Measurements from ENCODE around the gene EPHA1.

EPHA1 gene

DNA sequence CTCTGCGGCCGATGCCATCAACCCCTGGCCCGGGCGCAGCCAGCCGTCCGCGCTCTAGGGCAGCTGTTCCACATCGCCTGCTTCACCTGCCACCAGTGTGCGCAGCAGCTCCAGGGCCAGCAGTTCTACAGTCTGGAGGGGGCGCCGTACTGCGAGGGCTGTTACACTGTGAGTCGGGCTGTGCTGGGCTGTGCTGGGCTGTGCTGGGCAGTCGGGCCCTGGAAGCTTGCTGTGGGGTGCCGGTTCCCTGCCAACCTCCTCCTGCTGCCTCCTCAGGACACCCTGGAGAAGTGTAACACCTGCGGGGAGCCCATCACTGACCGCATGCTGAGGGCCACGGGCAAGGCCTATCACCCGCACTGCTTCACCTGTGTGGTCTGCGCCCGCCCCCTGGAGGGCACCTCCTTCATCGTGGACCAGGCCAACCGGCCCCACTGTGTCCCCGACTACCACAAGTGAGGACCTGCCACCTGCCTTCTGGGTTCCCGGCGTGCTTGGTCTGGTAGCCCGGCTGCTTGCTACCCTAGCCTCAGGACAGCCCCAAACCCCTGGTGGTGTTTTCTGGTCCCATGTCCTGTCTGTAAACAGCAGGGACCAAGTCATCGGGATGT, 20.1 kb downstream of the EPHA1 start:
- DNase-seq (ENCODE audit: low spot score): no peak

DNA sequence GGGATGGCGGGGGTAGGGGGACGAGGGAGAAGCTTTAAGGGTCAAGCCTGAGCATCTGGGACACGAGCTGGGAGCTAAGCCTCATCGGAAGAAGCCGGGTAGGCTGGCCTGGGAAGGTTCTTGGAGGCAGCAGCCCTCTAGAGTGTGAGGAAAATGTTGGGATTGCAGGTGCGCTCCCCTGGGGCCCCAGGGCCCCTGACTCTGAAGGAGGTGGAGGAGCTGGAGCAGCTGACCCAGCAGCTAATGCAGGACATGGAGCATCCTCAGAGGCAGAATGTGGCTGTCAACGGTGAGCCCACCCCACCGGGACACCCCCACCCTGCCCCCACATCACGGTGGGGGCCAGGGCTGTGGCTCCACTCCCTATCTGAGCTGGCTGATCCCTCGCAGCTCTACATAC, 20.6 kb downstream of the EPHA1 start:
- no peak for DNase-seq (ENCODE audit: low spot score)

DNA sequence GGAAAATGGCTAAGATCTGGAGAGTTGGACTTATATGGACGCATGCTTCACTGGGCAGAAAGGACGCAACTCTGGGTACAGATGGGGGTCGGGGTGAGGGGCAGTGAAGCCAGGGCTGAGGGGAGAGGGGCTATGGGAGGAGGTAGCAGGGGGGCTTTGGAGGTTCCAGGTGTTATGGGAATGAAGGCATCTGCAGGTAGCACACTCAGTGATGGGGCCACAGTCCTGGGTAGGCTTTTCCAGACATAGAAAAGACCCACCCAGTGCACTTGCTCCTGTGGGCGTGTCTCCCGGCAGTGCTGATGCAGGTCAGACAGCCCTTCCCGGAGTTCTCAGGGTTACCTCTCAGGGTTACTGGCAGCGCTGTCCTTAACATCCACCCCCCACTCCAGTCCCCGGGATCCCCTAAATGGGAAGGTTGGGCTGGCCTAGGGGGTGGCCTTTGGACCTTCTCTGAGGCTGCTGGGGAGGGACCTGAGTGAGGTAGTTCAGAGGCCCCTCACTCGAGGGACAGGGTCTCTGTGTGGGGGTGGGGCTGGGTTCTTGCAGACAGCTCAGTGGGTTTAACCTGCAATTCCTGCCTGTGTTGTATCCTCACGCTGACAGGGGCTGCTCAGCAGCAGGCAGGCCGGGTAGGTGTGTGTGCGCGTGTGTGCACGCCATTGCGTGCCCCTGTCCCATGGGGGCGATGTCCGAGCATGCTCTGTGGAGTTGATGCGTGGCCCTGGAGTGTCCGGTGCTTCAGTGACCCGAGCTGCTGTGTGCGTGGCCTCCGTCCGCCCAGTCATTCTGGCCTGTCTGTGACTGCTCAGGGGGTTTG, 21.3 kb downstream of the EPHA1 start:
- no peak for DNase-seq (ENCODE audit: low spot score)

DNA sequence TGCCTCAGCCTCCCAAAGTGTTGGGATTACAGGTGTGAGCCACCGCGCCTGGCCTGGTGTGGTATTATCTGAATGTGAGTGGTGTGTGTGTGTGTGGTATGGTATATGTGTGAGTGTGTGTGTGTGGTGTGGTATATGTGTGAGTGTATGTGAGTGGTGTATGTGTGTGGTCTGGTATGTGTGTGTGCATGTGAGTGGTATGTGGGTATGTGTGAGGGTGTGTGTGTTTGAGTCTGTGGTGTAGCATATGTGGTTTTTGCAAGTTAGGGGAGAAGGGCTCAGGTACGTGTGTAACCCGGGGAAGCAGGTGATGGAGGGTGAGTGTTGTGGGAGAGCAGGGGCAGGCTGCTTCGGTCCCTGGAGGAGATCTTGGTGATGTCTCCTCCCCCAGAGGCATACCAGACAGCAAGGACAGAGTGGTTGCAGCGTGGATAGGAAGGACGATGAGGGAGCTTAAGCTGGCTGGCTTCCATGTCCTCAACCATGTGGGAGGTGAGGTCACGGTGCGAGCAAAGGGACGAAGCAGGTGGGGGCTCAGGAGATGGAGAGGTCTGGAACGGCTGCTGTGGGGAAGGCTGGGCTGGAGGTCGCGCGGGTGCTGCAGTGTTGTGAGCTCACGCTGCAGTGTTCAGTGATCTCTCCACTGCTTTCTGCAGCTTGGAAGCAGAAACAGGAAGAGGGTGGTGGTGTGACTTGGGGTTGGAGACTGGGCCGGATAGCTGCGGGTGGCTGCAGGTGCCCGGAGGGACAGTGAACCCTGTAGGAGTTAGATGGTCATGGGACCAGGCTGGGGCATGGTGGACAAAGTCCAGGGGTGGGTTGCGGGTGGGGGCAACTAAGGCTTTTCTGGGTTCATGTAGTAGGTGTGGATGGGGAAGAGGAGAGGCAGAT, 22.5 kb downstream of the EPHA1 start:
- DNase-seq (ENCODE audit: low spot score): no peak

DNA sequence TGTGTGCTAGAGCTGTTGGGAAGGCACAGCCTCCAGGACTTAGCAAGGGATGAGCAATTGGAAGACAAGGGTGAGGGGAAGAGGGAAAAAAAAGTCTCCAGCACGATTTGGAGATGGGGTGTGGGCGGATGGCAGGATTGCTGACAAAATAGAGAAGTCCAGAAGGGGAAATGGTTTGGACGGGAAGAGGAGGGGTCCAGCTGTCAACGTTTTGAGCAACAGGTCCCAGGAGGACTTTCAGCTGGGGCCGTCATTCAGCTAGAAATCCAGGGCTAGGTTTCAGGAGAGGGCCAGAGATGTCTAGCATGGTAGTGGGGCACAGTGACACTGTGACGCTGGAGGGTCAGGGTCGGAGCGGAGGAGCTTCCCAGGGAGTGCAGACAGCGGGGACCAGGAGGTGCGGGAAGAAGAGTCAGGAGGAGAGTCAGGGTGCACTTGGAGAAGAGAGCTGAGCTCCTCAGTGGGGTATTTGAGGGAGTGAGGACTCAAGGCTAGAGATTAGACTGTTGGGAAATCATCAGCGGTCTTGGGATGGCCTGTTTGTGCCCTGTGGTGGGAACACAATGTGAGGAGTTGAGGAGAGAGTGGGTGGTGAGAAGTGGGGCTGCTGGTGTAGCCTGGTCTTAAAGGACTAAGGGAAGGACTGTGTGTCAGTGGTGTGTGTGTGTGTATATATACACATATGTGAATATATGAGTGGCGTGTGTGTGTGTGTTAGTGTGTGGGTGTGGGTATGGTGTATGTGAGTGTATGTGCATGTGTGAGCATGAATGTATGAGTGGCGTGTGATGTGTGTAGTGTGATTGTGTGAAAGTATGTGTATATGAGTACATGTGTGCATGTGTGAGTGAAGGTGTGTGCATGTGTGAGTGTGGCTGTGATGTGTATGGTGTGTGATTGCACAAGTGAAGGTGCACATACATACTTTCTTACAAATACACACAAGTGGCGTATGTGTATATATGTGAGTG, 23.7 kb downstream of the EPHA1 start:
- DNase-seq (ENCODE audit: low spot score): no peak

DNA sequence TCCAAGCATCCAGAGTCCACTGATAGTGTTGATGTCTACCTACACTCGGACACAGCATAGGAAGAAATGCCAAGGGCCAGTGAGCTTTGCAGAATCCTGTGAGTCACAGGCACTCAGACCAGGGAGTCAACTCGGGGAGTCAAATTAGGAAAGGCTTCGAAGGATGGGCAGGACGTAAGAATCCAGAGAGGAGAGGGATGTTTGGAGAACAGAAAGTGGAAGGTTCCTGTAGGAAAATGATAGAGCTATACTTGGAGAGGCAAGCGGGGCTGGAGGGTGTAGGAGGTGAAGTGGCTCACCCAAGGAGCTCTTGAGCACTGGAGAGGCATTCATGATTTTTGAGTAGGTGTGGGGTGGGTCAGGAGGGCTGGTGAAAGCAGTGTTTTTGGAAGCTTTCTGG, 24.5 kb downstream of the EPHA1 start:
- DNase-seq (ENCODE audit: low spot score): no peak

DNA sequence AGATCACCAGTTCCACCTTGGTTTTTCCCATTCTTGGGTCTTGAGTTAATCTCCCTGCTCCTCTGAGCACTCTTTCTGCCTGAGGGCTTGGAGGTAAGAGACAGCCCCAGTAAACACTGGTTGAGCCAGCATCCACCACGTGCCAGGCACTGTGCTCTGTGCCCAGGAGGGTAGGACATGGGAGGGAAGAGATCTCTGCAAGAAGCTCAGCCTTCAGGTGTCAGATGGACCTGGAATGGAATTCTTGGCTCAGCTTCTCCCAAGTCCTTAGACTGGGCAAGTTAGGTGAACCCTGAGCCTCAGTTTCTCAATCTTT, 25.1 kb downstream of the EPHA1 start:
- DNase-seq (ENCODE audit: low spot score): no peak

DNA sequence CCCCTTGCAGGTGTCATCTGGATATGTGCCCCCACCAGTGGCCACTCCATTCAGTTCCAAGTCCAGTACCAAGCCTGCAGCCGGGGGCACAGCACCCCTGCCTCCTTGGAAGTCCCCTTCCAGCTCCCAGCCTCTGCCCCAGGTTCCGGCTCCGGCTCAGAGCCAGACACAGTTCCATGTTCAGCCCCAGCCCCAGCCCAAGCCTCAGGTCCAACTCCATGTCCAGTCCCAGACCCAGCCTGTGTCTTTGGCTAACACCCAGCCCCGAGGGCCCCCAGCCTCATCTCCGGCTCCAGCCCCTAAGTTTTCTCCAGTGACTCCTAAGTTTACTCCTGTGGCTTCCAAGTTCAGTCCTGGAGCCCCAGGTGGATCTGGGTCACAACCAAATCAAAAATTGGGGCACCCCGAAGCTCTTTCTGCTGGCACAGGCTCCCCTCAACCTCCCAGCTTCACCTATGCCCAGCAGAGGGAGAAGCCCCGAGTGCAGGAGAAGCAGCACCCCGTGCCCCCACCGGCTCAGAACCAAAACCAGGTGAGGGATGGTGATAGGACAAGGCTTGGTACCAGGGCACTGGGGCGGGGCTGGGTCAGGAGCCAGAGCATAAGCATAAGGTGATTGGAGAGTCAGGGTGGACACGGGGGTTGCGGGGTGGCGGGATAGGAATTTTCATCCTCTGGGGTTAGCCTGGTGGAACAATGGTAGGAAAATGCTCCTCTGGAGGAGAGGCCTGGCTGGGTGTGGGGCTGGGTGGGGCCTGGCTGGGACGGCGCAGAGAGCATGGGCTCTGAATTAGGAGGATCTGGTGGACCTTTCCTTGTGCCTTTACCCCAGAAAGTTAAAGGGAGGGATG, 25.6 kb downstream of the EPHA1 start:
- no peak for DNase-seq (ENCODE audit: low spot score)

DNA sequence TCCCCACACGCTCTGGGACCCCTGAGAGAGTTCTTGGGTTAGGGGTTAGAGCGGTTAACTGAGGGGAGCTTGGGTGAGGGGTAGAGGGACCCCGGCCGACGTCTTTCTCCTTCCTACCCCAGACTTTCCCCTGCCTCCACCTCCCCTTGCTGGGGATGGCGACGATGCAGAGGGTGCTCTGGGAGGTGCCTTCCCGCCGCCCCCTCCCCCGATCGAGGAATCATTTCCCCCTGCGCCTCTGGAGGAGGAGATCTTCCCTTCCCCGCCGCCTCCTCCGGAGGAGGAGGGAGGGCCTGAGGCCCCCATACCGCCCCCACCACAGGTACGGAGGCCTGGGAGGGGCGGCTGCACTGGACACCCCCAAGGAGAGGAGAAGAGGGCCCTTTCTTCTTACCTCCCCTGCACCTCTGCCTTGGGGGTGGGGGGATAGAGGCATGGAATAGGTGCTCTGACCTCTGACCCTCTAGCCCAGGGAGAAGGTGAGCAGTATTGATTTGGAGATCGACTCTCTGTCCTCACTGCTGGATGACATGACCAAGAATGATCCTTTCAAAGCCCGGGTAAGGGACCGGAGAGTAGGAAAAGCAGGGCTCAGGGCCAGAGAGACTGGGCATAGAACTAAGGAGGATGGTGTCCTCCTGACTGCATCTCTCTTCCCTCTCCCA, 26.4 kb downstream of the EPHA1 start:
- DNase-seq (ENCODE audit: low spot score): no peak

DNA sequence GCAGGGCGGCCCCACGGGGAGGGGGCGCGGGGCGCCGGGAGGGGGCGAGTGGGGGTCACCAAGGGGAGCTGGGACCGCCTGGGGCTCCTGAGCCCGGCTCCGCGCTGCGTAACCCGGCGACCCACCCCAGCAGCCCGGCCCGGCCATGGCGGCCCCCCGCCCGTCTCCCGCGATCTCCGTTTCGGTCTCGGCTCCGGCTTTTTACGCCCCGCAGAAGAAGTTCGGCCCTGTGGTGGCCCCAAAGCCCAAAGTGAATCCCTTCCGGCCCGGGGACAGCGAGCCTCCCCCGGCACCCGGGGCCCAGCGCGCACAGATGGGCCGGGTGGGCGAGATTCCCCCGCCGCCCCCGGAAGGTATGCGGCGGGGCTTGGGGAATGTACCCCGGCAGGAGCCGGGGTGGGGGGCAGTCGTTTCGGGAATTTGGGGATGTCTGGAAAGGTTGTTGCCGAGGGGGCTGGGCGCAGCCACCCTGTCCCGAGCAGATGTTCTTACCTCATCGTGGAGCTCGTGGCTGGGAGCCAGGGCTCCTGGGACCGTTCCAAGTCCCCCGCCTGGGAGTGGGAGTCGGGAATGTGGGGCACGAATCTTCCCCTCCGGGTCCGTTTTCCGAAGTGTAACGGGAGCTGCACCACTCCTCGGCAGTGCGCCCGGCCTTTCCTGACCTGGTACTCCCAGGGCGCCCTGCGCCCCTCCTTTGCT, 27.1 kb downstream of the EPHA1 start:
- no peak for DNase-seq (ENCODE audit: low spot score)

DNA sequence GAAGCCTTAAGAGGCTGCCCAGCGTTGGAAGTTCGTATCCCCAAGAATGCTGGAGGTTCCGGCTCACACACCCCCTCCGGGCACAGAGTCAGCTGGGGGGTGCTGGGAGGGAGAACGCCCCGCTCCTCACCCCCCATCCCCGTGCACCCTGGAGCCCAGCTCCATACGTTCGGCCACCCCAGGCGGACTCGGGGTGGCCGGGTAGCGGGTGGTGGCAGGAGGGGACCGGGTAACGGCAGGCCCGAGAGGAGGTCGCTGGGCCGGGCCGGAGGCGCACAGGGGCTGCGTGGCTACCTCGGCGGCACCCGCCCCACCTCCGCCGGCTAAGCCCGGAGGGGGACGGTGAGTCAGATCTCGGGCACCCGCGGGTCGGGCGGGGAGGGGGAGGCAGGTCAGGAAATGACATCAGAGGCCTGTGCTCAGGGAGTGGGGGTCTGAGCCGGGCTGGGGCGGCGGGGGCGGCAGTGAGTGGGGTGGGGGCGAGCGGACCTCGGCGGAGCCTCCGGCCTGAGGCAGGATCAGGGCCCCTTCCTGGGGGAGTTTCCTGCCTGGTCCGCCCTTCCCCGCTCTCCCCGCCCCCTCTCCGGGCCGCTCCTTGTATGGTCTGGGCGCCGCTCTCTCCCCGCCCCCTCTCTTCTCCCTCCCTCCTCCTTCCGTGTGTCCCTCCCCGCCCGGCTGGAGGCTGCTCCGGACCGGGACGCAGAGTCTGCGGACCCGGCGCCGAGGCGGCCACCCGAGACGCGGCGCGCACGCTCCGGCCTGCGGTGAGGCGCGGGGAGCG, 27.8 kb downstream of the EPHA1 start, which contains the start of gene ZYX:
Gene ZYX (plus strand): TSS at position 700 of the 781 bp plus-strand sequence. CDS start 227 bp downstream, outside the sequence.
- peak; percentile 92 for DNase-seq (ENCODE audit: low spot score)

DNA sequence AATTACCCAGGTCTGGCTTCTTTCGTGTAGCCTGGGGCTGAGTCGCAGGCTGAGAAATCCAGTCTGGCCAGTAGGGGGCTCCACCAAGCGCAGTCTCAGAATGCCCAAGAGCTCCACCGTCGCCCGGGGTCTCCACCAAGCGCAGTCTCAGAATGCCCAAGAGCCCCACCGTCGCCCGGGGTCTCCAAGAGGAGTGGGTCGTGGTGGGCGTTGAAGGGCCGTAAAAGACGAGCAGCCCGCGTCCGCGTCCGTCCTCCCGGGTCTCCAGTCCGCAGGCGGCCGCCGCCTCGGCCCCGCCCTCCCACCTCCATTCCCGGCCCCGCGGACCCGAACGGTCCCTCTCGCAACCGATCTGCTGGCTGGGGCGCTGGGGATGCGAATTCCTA, 28.4 kb downstream of the EPHA1 start:
- peak; percentile 89 for DNase-seq (ENCODE audit: low spot score)

DNA sequence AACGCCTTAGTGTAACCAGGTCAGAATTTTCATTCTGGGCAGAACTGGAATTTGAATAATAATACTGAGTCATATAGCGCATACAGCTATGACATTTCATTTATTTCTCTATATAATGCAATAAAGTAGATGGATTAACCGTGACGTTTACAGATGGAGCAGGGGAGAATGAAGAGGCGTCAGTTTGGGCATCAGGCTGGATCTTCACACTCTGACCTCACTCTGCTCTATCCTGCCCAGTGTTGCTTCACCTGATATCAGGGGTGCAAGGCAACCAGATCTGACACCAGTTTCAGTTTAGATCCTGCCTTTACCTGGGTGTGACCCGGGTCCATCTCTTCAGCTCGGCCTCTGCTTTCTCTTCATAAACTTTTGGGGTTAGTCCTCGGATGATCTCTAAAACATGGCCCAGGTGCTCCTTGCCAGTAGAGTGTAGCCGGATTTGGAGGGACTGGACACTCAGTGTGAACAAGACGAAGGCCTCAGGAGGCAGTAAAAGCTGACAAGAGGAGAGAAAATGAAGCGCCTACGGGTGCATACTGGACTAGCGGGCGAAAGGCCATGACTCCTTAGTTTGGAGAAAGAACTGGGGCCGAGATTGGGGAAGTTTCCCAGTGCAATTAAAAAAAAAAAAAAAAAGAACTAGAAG, 28.9 kb downstream of the EPHA1 start:
- DNase-seq (ENCODE audit: low spot score): no peak

DNA sequence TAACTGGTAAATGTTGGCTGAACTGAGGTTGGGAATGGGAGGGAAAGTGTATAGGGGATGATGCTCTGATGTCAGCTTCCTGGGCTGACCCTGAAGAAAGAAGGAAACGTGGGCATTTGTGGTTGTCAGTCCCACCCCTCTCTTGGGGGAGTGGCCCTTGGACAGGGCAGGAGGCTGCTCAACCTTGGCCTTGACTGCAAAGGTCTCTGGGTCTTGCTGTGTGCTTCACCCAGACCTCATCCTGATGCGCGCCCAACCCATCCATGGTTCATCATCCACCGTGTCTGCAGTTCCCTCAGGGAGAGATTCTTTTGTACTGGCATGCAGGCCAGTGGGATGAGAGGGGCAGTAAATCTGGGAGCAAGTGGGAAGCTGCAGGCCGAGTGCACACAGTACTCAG, 32.3 kb downstream of the EPHA1 start:
- no peak for DNase-seq (ENCODE audit: low spot score)

DNA sequence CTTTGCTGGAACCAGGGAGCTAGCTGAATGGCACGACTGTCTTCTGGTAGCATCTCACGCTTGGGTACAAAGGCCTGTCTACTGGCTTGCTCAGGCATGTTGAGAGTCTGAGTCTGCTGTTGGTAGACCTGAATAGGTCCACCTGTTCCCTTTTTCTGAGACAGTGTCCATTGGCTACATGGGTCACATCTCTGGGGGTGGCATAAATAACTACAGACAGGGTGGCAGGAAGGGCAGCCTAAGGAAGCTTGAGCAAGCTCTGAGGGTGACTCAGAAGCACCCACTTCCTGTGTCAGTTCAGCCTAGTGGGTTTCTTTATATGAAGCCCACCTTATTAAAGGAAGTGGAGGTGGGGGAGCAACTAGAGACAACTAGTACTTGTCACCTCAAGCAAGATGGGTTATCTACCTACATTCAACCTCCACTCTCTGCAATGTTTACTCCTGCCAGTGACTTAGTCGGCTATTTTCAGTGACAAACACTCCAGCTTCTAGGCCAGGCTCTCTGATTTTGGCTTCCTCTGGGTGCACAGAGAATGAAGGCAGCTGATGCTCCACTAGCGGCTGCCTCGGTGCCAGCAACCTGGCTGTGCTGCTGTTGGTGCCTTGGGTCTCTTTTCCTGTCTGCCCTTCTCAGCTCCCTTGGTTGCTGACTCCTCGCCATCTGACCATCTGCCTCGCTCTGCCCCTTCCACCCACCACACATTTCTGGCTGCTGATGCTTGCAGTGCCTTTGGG, 33.2 kb downstream of the EPHA1 start:
- DNase-seq (ENCODE audit: low spot score): no peak

DNA sequence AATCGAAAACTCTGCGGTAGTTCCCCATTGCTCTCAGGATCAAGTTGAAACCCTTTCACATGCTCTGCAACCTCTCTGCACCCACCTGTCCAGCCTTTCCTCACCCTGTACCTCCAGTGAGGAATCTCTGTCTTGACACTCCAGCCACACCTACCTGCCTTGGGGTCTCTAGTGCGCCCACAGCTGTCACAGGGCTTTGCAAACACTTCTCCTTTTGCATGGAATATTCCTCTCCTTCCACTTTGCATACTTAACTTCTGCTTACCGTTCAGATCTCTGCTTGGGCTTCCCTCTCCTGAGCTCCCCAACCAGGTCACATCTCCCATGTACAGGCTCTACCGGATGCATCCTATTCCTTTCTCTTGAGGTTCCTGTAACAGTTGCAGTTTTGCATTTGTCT, 34.1 kb downstream of the EPHA1 start:
- no peak for DNase-seq (ENCODE audit: low spot score)

DNA sequence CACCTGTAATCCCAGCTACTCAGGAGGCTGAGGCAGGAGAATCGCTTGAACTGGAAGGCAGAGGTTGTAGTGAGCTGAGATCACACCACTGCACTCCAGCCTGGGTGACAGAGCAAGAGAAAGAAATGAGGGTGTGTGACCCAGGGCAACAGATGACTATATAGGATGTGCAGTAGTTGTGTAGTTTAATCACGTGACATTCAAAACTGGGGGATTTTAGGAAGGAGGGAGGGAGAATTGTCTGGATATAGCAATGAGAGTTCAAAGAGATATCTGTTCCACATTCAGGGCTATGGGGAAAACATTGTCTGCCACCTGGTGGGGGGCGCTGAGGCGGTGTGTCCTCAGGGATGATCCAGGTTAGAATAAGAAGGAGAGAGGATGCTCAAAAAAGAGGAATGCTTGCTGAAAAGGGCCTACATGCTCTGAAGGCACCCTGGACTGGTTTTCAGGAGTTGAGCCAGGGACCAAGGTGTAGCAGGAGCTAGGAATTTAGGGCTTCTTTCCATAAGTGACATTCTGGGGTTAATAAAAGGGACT, 35.3 kb downstream of the EPHA1 start:
- DNase-seq (ENCODE audit: low spot score): no peak

Measured in Ammon's horn (tissue), 1 donor.